K562 (cell line): ENCODE data around the gene GOLPH3L. TPM values are rescaled to one million over a fixed set of nuclear protein-coding genes. Genes with fewer than 3 reads are reported as not detected.

Experiments
- FOXJ3 ChIP-seq: sonication (generic); formaldehyde crosslinking; IDR thresholded peaks from 2 replicates; pipeline ENCODE4 v1.4.0; 2020; ENCODE audit warnings: mild to moderate bottlenecking, missing genetic modification reagents
- GATA2 ChIP-seq: sonication (generic); formaldehyde crosslinking; IDR thresholded peaks from 2 replicates; pipeline ENCODE4 v1.4.0; 2020; ENCODE audit warnings: mild to moderate bottlenecking, missing genetic modification reagents
- GATAD2B ChIP-seq: fragments of 450-650 bp; IDR thresholded peaks from 2 replicates; pipeline ENCODE4 v1.6.1; 2017; ENCODE audit warnings: mild to moderate bottlenecking, borderline replicate concordance
- HMGN3 ChIP-seq: IDR thresholded peaks from 2 replicates; pipeline ENCODE4 v1.6.1; 2011; ENCODE audit warnings: borderline replicate concordance, low read depth, mild to moderate bottlenecking, mixed read lengths, low read length; ENCODE audit not compliant: insufficient read length; ENCODE audit errors: extremely low read depth
- KDM2B ChIP-seq: fragments of 250-450 bp; sonication (Bioruptor Pico); IDR thresholded peaks from 2 replicates; pipeline ENCODE4 v1.8.0; 2021; ENCODE audit warnings: mild to moderate bottlenecking, moderate library complexity
- NCOA6 ChIP-seq: fragments of 450-650 bp; IDR thresholded peaks from 2 replicates; pipeline ENCODE4 v1.6.1; 2017; ENCODE audit warnings: mild to moderate bottlenecking
- NFE2L1 ChIP-seq: fragments of 450-650 bp; IDR thresholded peaks from 2 replicates; pipeline ENCODE4 v1.6.1; 2016; ENCODE audit warnings: missing genetic modification characterization, low read depth, mild to moderate bottlenecking, missing compliant biosample characterization, moderate library complexity, borderline replicate concordance
- RB1 ChIP-seq: fragments of 450-650 bp; IDR thresholded peaks from 2 replicates; pipeline ENCODE4 v1.6.1; 2017; ENCODE audit warnings: low read depth, mild to moderate bottlenecking
- RBM14 ChIP-seq: fragments of 200-400 bp; formaldehyde crosslinking; IDR thresholded peaks from 2 replicates; pipeline ENCODE4 v1.6.1; 2018; ENCODE audit warnings: low read depth, mild to moderate bottlenecking, low read length, moderate library complexity, borderline replicate concordance; ENCODE audit not compliant: insufficient read depth
- RBM17 ChIP-seq: fragments of 200-400 bp; formaldehyde crosslinking; IDR thresholded peaks from 2 replicates; pipeline ENCODE4 v1.6.1; 2017; ENCODE audit warnings: low read depth, mild to moderate bottlenecking, low read length, borderline replicate concordance
- SRSF1 ChIP-seq: fragments of 200-400 bp; formaldehyde crosslinking; IDR thresholded peaks from 2 replicates; pipeline ENCODE4 v1.6.1; 2017; ENCODE audit warnings: mild to moderate bottlenecking, low read depth, low read length, moderate library complexity
- TRIM24 ChIP-seq, 2 experiments: fragments of 450-650 bp; IDR thresholded peaks; 2 replicates each; pipeline ENCODE4 v1.6.1; 2016
- ZBED1 ChIP-seq: IDR thresholded peaks from 2 replicates; pipeline ENCODE4 v1.6.1; 2014
- ZNF121 ChIP-seq: sonication (generic); formaldehyde crosslinking; conservative IDR thresholded peaks from 2 replicates; pipeline ENCODE4 v1.8.0; 2022; ENCODE audit warnings: missing genetic modification reagents
- ZNF165 ChIP-seq: fragments of 250-450 bp; sonication (Bioruptor Pico); IDR thresholded peaks from 2 replicates; pipeline ENCODE4 v1.4.0; 2020; ENCODE audit warnings: borderline replicate concordance
- ZNF561 ChIP-seq: fragments of 450-650 bp; formaldehyde crosslinking; conservative IDR thresholded peaks from 2 replicates; pipeline ENCODE4 v1.4.0; 2020; ENCODE audit warnings: mild to moderate bottlenecking, moderate library complexity
- polyA plus RNA-seq, 8 experiments: library from polyadenylated mRNA; depleted of rRNA in 4 of 8; stranded (reverse) in 5 of 8; unstranded in 3 of 8; fragments of >200 nt; fragmentation: Nextera tagmentation in 2 of 8; fragmentation: Illumina TruSeq in 1 of 8; extraction: Ambion mirVana in 2 of 8; extraction: Trizol in 1 of 8; gene quantifications; 2 replicates each; pipeline versions ENCODE4 v1.2.1 to v1.2.3, GENCODE V29; 2011 to 2014; ENCODE audit warnings: inconsistent platforms in 1 of 8, missing spikeins in 1 of 8
- total RNA-seq, 7 experiments: library from RNA; depleted of rRNA in 6 of 7; stranded (reverse); fragments of >200 nt in 6 of 7; fragmentation: Illumina TruSeq in 2 of 7; extraction: Trizol in 2 of 7; gene quantifications; 2 replicates each; pipeline versions ENCODE4 v1.2.1 to v1.2.3, GENCODE V29; 2011 to 2021; ENCODE audit warnings: low replicate concordance in 1 of 7
- TF ChIP-seq, protein P1 (sequence below), 2 experiments: fragments of 150-350 bp in 1 of 2; IDR thresholded peaks; 2 replicates each; pipeline ENCODE4 v1.6.1; 2012 to 2016; ENCODE audit warnings: low read depth in 2 of 2, low read length in 2 of 2, mild to moderate bottlenecking in 1 of 2, moderate library complexity in 1 of 2
- TF ChIP-seq, protein P2 (sequence below), 3 experiments: IDR thresholded peaks in 2 of 3; conservative IDR thresholded peaks in 1 of 3; 2 replicates each; pipeline ENCODE4 v1.5.1; 2011 to 2012; ENCODE audit warnings: low read length in 3 of 3, mild to moderate bottlenecking in 3 of 3, control low read depth in 2 of 3, improper control_type of control experiment in 1 of 3, inconsistent platforms in 1 of 3, low read depth in 1 of 3, mixed read lengths in 1 of 3, moderate library complexity in 1 of 3; ENCODE audit not compliant: insufficient read depth in 2 of 3
- TF ChIP-seq, protein P3 (sequence below): fragments of 450-650 bp; conservative IDR thresholded peaks from 2 replicates; pipeline ENCODE4 v1.6.1; 2016; ENCODE audit warnings: missing genetic modification characterization, low read depth, mild to moderate bottlenecking, missing compliant biosample characterization, moderate library complexity
- TF ChIP-seq, protein P4 (sequence below): fragments of 450-650 bp; formaldehyde crosslinking; IDR thresholded peaks from 2 replicates; pipeline ENCODE4 v1.4.0; 2022; ENCODE audit warnings: missing genetic modification characterization

The GOLPH3L gene
- total and polyA plus RNA-seq, 9 of the 15 experiments (the other 6 are each of a cell fraction or from before 2014, with no cell fraction given) = 8.1 to 42.1 (median 21.6) TPM

DNA sequence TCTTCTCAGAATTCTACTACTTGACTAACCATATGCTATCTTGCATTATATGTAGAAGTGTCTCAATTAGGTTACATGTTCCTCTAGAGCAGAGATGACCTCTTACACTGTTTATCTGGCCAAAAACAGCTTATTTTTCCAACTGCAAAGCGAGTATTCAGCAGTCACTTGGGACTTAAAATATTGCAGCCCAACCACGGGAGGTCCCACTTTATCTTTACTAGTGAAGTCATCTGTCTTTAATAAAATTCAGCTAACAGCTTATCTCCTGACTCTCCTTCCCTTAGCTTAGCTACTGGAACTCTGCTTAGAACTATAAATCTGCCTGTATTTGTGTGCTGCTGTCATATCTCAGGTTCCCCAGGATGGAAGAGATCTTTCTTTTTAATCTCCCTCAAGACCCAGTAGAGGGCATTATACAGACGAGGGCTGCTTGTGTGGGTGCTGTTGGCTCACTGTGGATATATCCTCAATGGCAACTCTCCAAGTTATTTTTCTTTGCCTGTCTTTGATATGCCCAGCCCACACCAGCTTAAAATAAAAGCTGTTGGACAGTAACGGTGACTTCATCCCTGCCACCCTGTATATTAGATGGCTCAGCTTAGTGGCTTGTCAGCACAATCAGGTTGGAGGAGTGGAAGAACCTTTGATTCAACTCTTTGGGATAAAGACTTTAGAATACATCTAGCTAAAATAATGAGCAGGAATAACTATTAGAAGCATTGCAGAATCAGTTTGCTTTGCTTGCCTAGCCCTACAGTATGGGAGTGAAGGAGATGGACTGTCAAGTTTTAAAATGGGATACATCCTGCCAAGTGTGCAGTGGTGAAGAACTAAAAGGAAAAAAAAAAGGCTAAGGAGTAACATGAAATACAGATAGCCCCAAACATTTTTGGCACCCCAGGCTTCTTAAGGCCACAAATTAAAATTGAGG lies 77.1 kb downstream of the GOLPH3L start (continued):
- TF ChIP-seq, protein P1, sequence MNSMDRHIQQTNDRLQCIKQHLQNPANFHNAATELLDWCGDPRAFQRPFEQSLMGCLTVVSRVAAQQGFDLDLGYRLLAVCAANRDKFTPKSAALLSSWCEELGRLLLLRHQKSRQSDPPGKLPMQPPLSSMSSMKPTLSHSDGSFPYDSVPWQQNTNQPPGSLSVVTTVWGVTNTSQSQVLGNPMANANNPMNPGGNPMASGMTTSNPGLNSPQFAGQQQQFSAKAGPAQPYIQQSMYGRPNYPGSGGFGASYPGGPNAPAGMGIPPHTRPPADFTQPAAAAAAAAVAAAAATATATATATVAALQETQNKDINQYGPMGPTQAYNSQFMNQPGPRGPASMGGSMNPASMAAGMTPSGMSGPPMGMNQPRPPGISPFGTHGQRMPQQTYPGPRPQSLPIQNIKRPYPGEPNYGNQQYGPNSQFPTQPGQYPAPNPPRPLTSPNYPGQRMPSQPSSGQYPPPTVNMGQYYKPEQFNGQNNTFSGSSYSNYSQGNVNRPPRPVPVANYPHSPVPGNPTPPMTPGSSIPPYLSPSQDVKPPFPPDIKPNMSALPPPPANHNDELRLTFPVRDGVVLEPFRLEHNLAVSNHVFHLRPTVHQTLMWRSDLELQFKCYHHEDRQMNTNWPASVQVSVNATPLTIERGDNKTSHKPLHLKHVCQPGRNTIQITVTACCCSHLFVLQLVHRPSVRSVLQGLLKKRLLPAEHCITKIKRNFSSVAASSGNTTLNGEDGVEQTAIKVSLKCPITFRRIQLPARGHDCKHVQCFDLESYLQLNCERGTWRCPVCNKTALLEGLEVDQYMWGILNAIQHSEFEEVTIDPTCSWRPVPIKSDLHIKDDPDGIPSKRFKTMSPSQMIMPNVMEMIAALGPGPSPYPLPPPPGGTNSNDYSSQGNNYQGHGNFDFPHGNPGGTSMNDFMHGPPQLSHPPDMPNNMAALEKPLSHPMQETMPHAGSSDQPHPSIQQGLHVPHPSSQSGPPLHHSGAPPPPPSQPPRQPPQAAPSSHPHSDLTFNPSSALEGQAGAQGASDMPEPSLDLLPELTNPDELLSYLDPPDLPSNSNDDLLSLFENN (IDR thresholded peaks at IDR 0.05; ENCODE audit: low read depth in 2 of 2, low read length in 2 of 2) = peak in 1 of 2 experiments; percentile 14; a peak in 1 of 4 replicates
- TF ChIP-seq ZNF561 (no peak), FOXJ3 (CRISPR knock-in tag) (no peak), SRSF1 (no peak), TRIM24 (IDR thresholded peaks at IDR 0.05) (peak; percentile 47 to 77; a peak in 3 of 4 replicates), RBM14 (no peak), RBM17 (no peak), ZNF121 (CRISPR knock-in tag) (no peak), ZBED1 (no peak), RB1 (no peak), HMGN3 (no peak), GATAD2B (peak; percentile 89), NCOA6 (no peak; the same call in 1 of the 2 replicates), KDM2B (no peak), GATA2 (CRISPR knock-in tag) (peak; percentile 85), NFE2L1 (tag) (no peak), ZNF165 (no peak)
- TF ChIP-seq, protein P2, sequence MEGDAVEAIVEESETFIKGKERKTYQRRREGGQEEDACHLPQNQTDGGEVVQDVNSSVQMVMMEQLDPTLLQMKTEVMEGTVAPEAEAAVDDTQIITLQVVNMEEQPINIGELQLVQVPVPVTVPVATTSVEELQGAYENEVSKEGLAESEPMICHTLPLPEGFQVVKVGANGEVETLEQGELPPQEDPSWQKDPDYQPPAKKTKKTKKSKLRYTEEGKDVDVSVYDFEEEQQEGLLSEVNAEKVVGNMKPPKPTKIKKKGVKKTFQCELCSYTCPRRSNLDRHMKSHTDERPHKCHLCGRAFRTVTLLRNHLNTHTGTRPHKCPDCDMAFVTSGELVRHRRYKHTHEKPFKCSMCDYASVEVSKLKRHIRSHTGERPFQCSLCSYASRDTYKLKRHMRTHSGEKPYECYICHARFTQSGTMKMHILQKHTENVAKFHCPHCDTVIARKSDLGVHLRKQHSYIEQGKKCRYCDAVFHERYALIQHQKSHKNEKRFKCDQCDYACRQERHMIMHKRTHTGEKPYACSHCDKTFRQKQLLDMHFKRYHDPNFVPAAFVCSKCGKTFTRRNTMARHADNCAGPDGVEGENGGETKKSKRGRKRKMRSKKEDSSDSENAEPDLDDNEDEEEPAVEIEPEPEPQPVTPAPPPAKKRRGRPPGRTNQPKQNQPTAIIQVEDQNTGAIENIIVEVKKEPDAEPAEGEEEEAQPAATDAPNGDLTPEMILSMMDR (IDR thresholded peaks at IDR 0.05 in 2 of 3, conservative IDR thresholded peaks at IDR 0.05 in 1 of 3; ENCODE audit: insufficient read depth in 2 of 3, low read depth in 1 of 3, low read length in 3 of 3) = peak; percentile 51 to 63 (median 59); a peak in 5 of 6 replicates
- TF ChIP-seq, protein P3, sequence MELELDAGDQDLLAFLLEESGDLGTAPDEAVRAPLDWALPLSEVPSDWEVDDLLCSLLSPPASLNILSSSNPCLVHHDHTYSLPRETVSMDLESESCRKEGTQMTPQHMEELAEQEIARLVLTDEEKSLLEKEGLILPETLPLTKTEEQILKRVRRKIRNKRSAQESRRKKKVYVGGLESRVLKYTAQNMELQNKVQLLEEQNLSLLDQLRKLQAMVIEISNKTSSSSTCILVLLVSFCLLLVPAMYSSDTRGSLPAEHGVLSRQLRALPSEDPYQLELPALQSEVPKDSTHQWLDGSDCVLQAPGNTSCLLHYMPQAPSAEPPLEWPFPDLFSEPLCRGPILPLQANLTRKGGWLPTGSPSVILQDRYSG (tag) = no peak; the same call in 1 of the 2 replicates
- TF ChIP-seq, protein P4, sequence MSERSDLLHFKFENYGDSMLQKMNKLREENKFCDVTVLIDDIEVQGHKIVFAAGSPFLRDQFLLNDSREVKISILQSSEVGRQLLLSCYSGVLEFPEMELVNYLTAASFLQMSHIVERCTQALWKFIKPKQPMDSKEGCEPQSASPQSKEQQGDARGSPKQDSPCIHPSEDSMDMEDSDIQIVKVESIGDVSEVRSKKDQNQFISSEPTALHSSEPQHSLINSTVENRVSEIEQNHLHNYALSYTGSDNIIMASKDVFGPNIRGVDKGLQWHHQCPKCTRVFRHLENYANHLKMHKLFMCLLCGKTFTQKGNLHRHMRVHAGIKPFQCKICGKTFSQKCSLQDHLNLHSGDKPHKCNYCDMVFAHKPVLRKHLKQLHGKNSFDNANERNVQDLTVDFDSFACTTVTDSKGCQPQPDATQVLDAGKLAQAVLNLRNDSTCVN (CRISPR knock-in tag) = no peak
